HG03108 (cell line): ENCODE data around the gene SPNS1.

Experiments
- ATAC-seq: cut with Tn5 transposase; IDR thresholded peaks from one replicate; pipeline ENCODE4 v1.9.1; 2021; ENCODE audit warnings: moderate library complexity; ENCODE audit not compliant: unreplicated experiment

Gene SPNS1

GRCh38 chr16:29028457-29029167 lies 54.0 kb downstream of the SPNS1 start:
- ATAC-seq: no peak

GRCh38 chr16:29029168-29029994 lies 54.8 kb downstream of the SPNS1 start:
- no peak for ATAC-seq

DNA sequence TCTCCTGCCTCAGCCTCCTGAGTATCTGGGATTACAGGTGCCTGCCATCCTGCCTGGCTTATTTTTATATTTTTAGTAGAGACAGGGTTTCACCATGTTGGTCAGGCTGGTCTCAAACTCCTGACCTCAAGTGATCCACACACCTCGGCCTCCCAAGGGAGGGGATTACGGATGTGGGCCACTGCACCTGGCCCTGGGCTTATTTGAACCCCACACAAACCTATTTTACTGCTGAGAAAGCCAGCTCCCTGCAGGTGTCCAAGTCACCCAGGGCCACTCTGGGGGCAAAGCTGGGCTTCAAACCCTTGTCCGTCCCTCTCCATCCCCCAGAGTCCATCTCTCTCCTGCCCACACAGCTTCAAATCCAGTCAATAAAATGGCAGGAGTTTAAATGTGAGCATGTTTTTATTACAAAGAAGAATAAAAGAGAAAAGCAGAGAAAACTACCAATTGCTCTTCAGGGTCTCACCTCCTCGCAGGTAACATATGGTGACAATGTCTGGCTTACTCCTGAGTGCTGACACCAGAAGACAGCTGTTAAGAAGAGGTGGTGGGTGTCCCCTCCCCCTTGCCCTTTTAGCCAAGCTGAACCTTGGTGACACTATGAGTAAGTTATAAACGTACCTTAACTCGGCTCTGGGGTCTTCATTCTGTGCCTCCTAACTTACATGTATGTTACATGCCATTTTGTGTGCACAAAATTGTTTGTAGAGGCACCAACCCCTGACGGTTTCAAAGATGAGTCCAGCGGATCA lies 55.7 kb downstream of the SPNS1 start:
- ATAC-seq: no peak
